Adrenal gland (tissue), 12 donors: Measurements from ENCODE around the gene FRY. TPM values are rescaled to one million over a fixed set of nuclear protein-coding genes. Genes with fewer than 3 reads are reported as not detected.

ENCODE experiments used
- DNase-seq, 7 donors: peaks; one replicate each; pipeline ENCODE4 v3.0.0-alpha.2; 2019 to 2020
- H3K27ac ChIP-seq, 5 donors: fragments of 200-600 bp; sonication (generic) in 4 of 5; 1 replicate in 3 of 5; 2 replicates in 2 of 5; pipeline versions ENCODE4 v1.5.1 to v1.8.0; 2016 to 2020; ENCODE audit warnings: mild to moderate bottlenecking in 1 of 5
- H3K27me3 ChIP-seq: fragments of 200-600 bp; 2 replicates; pipeline ENCODE4 v1.8.0; 2021
- H3K36me3 ChIP-seq, 2 donors: fragments of 200-600 bp; replicated peaks in 1 of 2; 1 replicate in 1 of 2; 2 replicates in 1 of 2; pipeline versions ENCODE4 v1.5.1 to v1.8.0; 2018 to 2022
- H3K4me1 ChIP-seq, 2 donors: fragments of 200-600 bp; replicated peaks in 1 of 2; 1 replicate in 1 of 2; 2 replicates in 1 of 2; pipeline versions ENCODE4 v1.5.1 to v1.8.0; 2018 to 2021
- H3K4me3 ChIP-seq, 4 donors: fragments of 200-600 bp; sonication (generic) in 3 of 4; one replicate each; pipeline ENCODE4 v1.5.1; 2016 to 2018
- H3K9me3 ChIP-seq, 3 donors: fragments of 200-600 bp; sonication (generic) in 1 of 3; replicated peaks in 1 of 3; 1 replicate in 2 of 3; 2 replicates in 1 of 3; pipeline versions ENCODE4 v1.5.1 to v1.8.0; 2016 to 2021
- CTCF ChIP-seq, 6 experiments: fragments of 450-650 bp in 4 of 6; fragments of 200-600 bp in 2 of 6; sonication (generic) in 1 of 6; IDR thresholded peaks; 1 replicate in 5 of 6; 2 replicates in 1 of 6; pipeline versions ENCODE4 v1.5.1 to v1.8.0; 2016 to 2021; ENCODE audit warnings: antibody characterized with exemption in 6 of 6, mild to moderate bottlenecking in 2 of 6, moderate library complexity in 1 of 6
- POLR2A ChIP-seq, 2 donors: fragments of 450-650 bp; IDR thresholded peaks; one replicate each; pipeline ENCODE4 v1.6.1; 2017; ENCODE audit warnings: antibody characterized with exemption in 2 of 2, mild to moderate bottlenecking in 2 of 2, moderate library complexity in 1 of 2
- WGBS, 4 donors: extraction: QIAGEN DNeasy Blood & Tissue Kit in 2 of 4; methylation state at CpG; one replicate each; pipeline versions ENCODE4 v1.1.5 to v1.1.7; 2013 to 2017; 5-methylcytosine and 5-hydroxymethylcytosine counted together
- intact Hi-C, 2 donors: fragments of 100-400 bp; cut with DNase I; formaldehyde crosslinking; loops; one replicate each; pipeline versions ENCODE4 v1.14.1 to v1.15.0; 2022 to 2023
- polyA plus RNA-seq, 3 donors: library from polyadenylated mRNA; stranded (reverse); fragments of 200-250 nt in 2 of 3; fragments of 350-450 nt in 1 of 3; fragmentation: Illumina TruSeq in 1 of 3; extraction: RNeasy Lipid Tissue Mini Kit (QIAGEN cat#74804) in 1 of 3; gene quantifications; one replicate each; pipeline ENCODE4 v1.2.3, GENCODE V29; 2013 to 2014
- total RNA-seq, 9 donors: library from RNA; depleted of rRNA in 4 of 9; stranded (reverse); fragments of >200 nt in 4 of 9; fragments of 120-200 nt in 1 of 9; fragmentation: NEBNext Ultra II Directional in 1 of 9; extraction: Animal tissue kit (Norgen Biotek cat#: 25700) in 1 of 9; gene quantifications; one replicate each; pipeline versions ENCODE4 v1.1.0 to v1.2.4, GENCODE V29; 2013 to 2023
- donor health status: healthy with polysubstance abuse.
- donor health status: Bipolar disorder and iron deficiency.
- donor health status: DM: yes; HTN: yes; CAD: no.
- donor health status: DM: no; HTN: no; CAD: no.
- donor health status: DM: no; HTN: no; CAD: no.
- donor health status: DM: yes; HTN: yes; CAD: no.

The FRY gene
- total and polyA plus RNA-seq, 12 donors, result 1.5 to 17.2 (median 7.3) TPM

GRCh38 chr13:32285633-32285965 lies 254.0 kb downstream of the FRY start:
- Histone ChIP-seq H3K4me1 (no peaks in the 10 kb centered on the region), H3K4me3 (no peak overlapping the region), H3K27me3 (no peaks in the 10 kb centered on the region), H3K27ac (no peak overlapping the region), H3K36me3 (no peaks in the 10 kb centered on the region), H3K9me3 (no peaks in the 10 kb centered on the region)
- WGBS, 4 donors, result 49 to 58% (median 53%) methylated on average over 4 of the region's 4 CpGs
- intact Hi-C loops, result no loop called here
- no peak for DNase-seq
- TF ChIP-seq CTCF (IDR thresholded peaks at IDR 0.05) (no peak), POLR2A (IDR thresholded peaks at IDR 0.05) (no peak)

GRCh38 chr13:32297206-32297605 lies 265.6 kb downstream of the FRY start:
- H3K27me3 ChIP-seq, result peaks cover 6% of the 10 kb centered on the region
- H3K9me3 ChIP-seq, result no peaks in the 10 kb centered on the region
- H3K36me3 ChIP-seq, result no peaks in the 10 kb centered on the region
- WGBS, 4 donors, result 60 to 84% (median 71%) methylated on average over 2 of the region's 2 CpGs
- H3K4me3 ChIP-seq, result no peak overlapping the region
- DNase-seq, result no peak
- TF ChIP-seq CTCF (IDR thresholded peaks at IDR 0.05) (no peak), POLR2A (IDR thresholded peaks at IDR 0.05) (no peak)
- intact Hi-C loops, result no loop called here
- H3K27ac ChIP-seq, result no peak overlapping the region
- H3K4me1 ChIP-seq, result no peaks in the 10 kb centered on the region

DNA sequence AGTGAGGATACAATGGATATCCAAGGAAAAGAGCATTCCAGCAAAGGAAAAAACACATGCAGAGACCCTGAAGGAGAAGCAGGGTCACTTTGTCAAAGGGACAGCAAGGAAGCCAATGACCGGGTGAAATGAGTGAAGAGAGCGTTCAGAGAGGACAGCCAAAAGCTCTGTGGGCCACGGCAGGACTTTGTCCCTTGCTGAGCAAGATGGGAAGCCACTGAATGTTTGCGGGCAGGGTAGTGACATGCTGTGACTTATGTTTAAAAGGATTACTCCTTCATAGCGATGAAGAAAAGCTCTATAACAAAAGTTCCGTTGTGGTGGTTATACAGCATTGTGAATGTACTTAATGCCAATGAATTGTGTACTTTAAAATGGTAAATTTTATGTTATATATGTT lies 267.1 kb downstream of the FRY start:
- Histone ChIP-seq H3K27ac (no peak overlapping the region), H3K27me3 (peaks cover 6% of the 10 kb centered on the region), H3K9me3 (no peaks in the 10 kb centered on the region), H3K4me3 (no peak overlapping the region), H3K36me3 (no peaks in the 10 kb centered on the region), H3K4me1 (no peaks in the 10 kb centered on the region)
- intact Hi-C loops, result no loop called here
- no peak for TF ChIP-seq POLR2A (IDR thresholded peaks at IDR 0.05)
- TF ChIP-seq CTCF (IDR thresholded peaks at IDR 0.05), result no peak
- WGBS, 4 donors, result 86 to 91% (median 90%) methylated on average over 6 of the region's 6 CpGs
- DNase-seq, result no peak

GRCh38 chr13:32299893-32300292 lies 268.3 kb downstream of the FRY start:
- Histone ChIP-seq H3K4me1 (no peaks in the 10 kb centered on the region), H3K27me3 (peaks cover 6% of the 10 kb centered on the region), H3K4me3 (no peak overlapping the region), H3K9me3 (no peaks in the 10 kb centered on the region), H3K36me3 (no peaks in the 10 kb centered on the region), H3K27ac (no peak overlapping the region)
- DNase-seq, result no peak
- WGBS, 4 donors, result 62 to 73% (median 68%) methylated on average over 4 of the region's 4 CpGs
- intact Hi-C loops, result no loop called here
- no peak for TF ChIP-seq POLR2A (IDR thresholded peaks at IDR 0.05)
- no peak for TF ChIP-seq CTCF (IDR thresholded peaks at IDR 0.05)
